AG10803 (cell line): ENCODE data around the gene NOXRED1.

ENCODE experiments used
- DNase-seq: peaks from one replicate; pipeline ENCODE4 v3.0.0; 2010; ENCODE audit warnings: low read depth
- H3K4me3 ChIP-seq: 2 replicates; pipeline ENCODE4 v1.5.1; 2011; ENCODE audit warnings: mild to moderate bottlenecking, low read length, control low read depth
- CTCF ChIP-seq: conservative IDR thresholded peaks from 2 replicates; pipeline ENCODE4 v1.5.1; 2011; ENCODE audit warnings: mild to moderate bottlenecking, low read length, control low read depth, inconsistent platforms

NOXRED1 gene

GRCh38 chr14:77458249-77458950 lies 35.1 kb upstream of the NOXRED1 start:
- no peak for DNase-seq
- no peak for TF ChIP-seq CTCF
- H3K4me3 ChIP-seq, result peak overlapping the region; percentile 90

GRCh38 chr14:77457522-77458248 lies 34.4 kb upstream of the NOXRED1 start, which contains the start of the genes AHSA1 and VIPAS39:
AHSA1 (plus strand) TSS chr14:77458093; CDS start chr14:77458190, 97 bp downstream.
VIPAS39 (minus strand) TSS chr14:77457601; CDS start chr14:77454102, 3,499 bp downstream.
- peak; percentile 99 for DNase-seq
- H3K4me3 ChIP-seq, result peak within 1 kb of the TSS; percentile 90
- TF ChIP-seq CTCF, result no peak

- H3K4me3 ChIP-seq, result peak overlapping the region; percentile 90
- peak; percentile 29 for DNase-seq
- TF ChIP-seq CTCF, result no peak; the same call in 1 of the 2 replicates
Observed at GRCh38 chr14:77457115-77457521, 33.8 kb upstream of the NOXRED1 start.

- no peak for DNase-seq
- no peak for TF ChIP-seq CTCF
- H3K4me3 ChIP-seq, result peak overlapping the region; percentile 90
Observed at GRCh38 chr14:77455966-77456640, 32.8 kb upstream of the NOXRED1 start.

- no peak for TF ChIP-seq CTCF
- no peak overlapping the region for H3K4me3 ChIP-seq
- DNase-seq, result no peak
Observed at GRCh38 chr14:77442196-77442595, 18.9 kb upstream of the NOXRED1 start.

- no peak for TF ChIP-seq CTCF
- no peak for DNase-seq
- no peak overlapping the region for H3K4me3 ChIP-seq
Observed at GRCh38 chr14:77439861-77440260, 16.5 kb upstream of the NOXRED1 start.
